Measurements from ENCODE around the gene FLT1. TPM values are rescaled to one million over a fixed set of nuclear protein-coding genes. Genes with fewer than 3 reads are reported as not detected.

Gene FLT1
- total and polyA plus RNA-seq, 2 of the 13 experiments (the other 11 are each of a cell fraction or from before 2014, with no cell fraction given), result 0.02 TPM; not detected in 1

DNA sequence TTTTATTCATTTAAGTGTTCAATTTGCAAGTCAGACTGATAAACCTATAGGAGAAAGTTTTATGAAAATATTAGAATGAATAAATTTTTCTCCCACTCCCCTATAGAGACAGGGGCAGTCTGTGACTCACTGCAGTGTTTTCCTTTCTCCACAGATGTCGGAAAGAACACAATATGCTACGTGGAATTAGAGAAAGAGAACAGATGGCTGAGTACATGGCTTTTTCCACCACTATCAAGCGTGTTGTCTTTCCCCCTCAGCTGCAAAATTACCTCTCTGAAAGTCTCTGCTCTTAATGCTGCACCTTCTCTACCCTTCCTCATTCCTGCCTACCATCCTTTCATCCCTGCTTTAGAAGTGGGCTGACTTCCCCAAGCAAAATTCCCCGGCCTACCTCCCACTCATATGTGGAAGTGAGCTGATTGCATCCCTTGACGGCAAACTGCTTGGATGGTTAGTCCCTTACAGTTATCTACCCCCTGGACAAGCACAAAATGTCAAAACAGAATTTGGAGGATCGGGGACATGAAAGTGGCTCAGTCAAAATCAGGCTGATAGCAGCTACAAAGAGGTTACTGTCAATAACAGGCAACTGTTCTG, 30.0 kb downstream of the FLT1 start:
- BruUV-seq (replicated peaks), result no TSS peak
- in situ Hi-C loops (cut with HindIII; ENCODE audit: extremely low pct_ligation_motif_present, low pct_unique_long_range_greater_than_20kb) (no loop called here), intact Hi-C loops (cut with micrococcal nuclease; ENCODE audit: unreplicated experiment) (no loop called here)
- POLR2A ChIA-PET, result no interaction called here
- Histone ChIP-seq H3K4me1 (ENCODE audit: insufficient read depth, low read length) (no peaks in the 10 kb centered on the region), H3K9ac (ENCODE audit: insufficient read depth, low read depth, low read length) (no peak overlapping the region), H3K4me2 (ENCODE audit: low read depth, low read length) (no peak overlapping the region), H3K27me3 (ENCODE audit: control insufficient read depth in 1 of 2, insufficient read depth in 2 of 2, low read length in 2 of 2) (0 out of 5 replicates have a peak, but pooled peaks cover 0 to 6% of the 10 kb centered on the region in 2 experiments), H2AFZ (ENCODE audit: low read length) (no peak overlapping the region), H3K79me2 (ENCODE audit: insufficient read depth, low read length) (no peaks in the 10 kb centered on the region), H3K4me3 (replicated peaks in 1 of 3; ENCODE audit: insufficient read depth in 1 of 3, low read depth in 2 of 3, low read length in 3 of 3) (no peak overlapping the region), H3K9me3 (ENCODE audit: low read length) (no peaks in the 10 kb centered on the region), H3K36me3 (replicated peaks in 1 of 2; ENCODE audit: control insufficient read depth in 1 of 2, insufficient read depth in 2 of 2, low read length in 2 of 2) (no peaks in the 10 kb centered on the region), H4K20me1 (ENCODE audit: insufficient read depth, low read length) (no peaks in the 10 kb centered on the region), H3K27ac (ENCODE audit: extremely low read length, insufficient read depth, low read length) (no peak overlapping the region)
- TF ChIP-seq, protein P1, sequence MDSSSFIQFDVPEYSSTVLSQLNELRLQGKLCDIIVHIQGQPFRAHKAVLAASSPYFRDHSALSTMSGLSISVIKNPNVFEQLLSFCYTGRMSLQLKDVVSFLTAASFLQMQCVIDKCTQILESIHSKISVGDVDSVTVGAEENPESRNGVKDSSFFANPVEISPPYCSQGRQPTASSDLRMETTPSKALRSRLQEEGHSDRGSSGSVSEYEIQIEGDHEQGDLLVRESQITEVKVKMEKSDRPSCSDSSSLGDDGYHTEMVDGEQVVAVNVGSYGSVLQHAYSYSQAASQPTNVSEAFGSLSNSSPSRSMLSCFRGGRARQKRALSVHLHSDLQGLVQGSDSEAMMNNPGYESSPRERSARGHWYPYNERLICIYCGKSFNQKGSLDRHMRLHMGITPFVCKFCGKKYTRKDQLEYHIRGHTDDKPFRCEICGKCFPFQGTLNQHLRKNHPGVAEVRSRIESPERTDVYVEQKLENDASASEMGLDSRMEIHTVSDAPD (CRISPR knock-in tag; IDR thresholded peaks at IDR 0.05), result no peak
- TF ChIP-seq WIZ (CRISPR knock-in tag; IDR thresholded peaks at IDR 0.05), result no peak
- WGBS (ENCODE audit: low lambda C conversion rate), result 2% methylated on average over 6 of the region's 6 CpGs
- CTCF ChIA-PET (ENCODE audit: low intra/inter-chr PET ratio, low total read pairs), result no interaction called here
- ATAC-seq (no peak), DNase-seq (ENCODE audit: low spot score) (no peak), FAIRE-seq (no peak)

DNA sequence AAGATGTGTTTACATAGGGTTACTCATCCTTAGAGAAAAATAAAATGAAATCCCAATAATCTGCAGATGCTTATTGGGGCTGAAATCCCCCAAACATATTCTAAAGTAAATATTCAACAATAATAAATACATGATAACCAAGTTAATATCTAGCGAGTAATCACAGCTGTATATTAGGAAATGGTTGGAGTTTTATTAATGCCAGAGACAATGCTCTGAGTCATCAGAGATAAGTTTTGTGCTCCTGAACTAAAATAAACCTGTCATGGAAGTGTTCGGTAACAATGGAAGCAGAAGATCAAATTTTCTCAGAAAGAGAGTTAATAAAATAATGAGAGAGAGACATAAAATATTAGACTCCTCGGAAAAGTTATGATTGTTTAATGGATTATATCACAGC, 31.4 kb downstream of the FLT1 start:
- no peaks in the 10 kb centered on the region for H3K36me3 ChIP-seq (replicated peaks in 1 of 2; ENCODE audit: control insufficient read depth in 1 of 2, insufficient read depth in 2 of 2, low read length in 2 of 2)
- no peaks in the 10 kb centered on the region for H4K20me1 ChIP-seq (ENCODE audit: insufficient read depth, low read length)
- H3K79me2 ChIP-seq (ENCODE audit: insufficient read depth, low read length), result no peaks in the 10 kb centered on the region
- no TSS peak for BruUV-seq (replicated peaks)
- WGBS (ENCODE audit: low lambda C conversion rate), result 22% methylated on average over 3 of the region's 3 CpGs
- no peaks in the 10 kb centered on the region for H3K4me1 ChIP-seq (ENCODE audit: insufficient read depth, low read length)
- H3K4me3 ChIP-seq (replicated peaks in 1 of 3; ENCODE audit: insufficient read depth in 1 of 3, low read depth in 2 of 3, low read length in 3 of 3), result no peak overlapping the region
- intact Hi-C loops (cut with micrococcal nuclease; ENCODE audit: unreplicated experiment) (no loop called here), in situ Hi-C loops (cut with HindIII; ENCODE audit: extremely low pct_ligation_motif_present, low pct_unique_long_range_greater_than_20kb) (no loop called here)
- H3K4me2 ChIP-seq (ENCODE audit: low read depth, low read length), result no peak overlapping the region
- ATAC-seq, result no peak
- no peak for FAIRE-seq
- no peak overlapping the region for H3K9ac ChIP-seq (ENCODE audit: insufficient read depth, low read depth, low read length)
- no peak for DNase-seq (ENCODE audit: low spot score)
- POLR2A ChIA-PET, result no interaction called here
- H2AFZ ChIP-seq (ENCODE audit: low read length), result no peak overlapping the region
- CTCF ChIA-PET (ENCODE audit: low intra/inter-chr PET ratio, low total read pairs), result no interaction called here
- 0 out of 5 replicates have a peak, but pooled peaks cover 0 to 6% of the 10 kb centered on the region in 2 experiments for H3K27me3 ChIP-seq (ENCODE audit: control insufficient read depth in 1 of 2, insufficient read depth in 2 of 2, low read length in 2 of 2)
- no peak overlapping the region for H3K27ac ChIP-seq (ENCODE audit: extremely low read length, insufficient read depth, low read length)
- H3K9me3 ChIP-seq (ENCODE audit: low read length), result no peaks in the 10 kb centered on the region
- TF ChIP-seq, protein P2, sequence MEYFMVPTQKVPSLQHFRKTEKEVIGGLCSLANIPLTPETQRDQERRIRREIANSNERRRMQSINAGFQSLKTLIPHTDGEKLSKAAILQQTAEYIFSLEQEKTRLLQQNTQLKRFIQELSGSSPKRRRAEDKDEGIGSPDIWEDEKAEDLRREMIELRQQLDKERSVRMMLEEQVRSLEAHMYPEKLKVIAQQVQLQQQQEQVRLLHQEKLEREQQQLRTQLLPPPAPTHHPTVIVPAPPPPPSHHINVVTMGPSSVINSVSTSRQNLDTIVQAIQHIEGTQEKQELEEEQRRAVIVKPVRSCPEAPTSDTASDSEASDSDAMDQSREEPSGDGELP (IDR thresholded peaks at IDR 0.05; ENCODE audit: borderline replicate concordance, low read depth), result no peak
- TF ChIP-seq RFX1 (IDR thresholded peaks at IDR 0.05) (no peak), ZSCAN20 (CRISPR knock-in tag; IDR thresholded peaks at IDR 0.05; ENCODE audit: borderline replicate concordance) (no peak), PTBP1 (IDR thresholded peaks at IDR 0.05; ENCODE audit: low read depth, low read length, poor library complexity, severe bottlenecking) (no peak), TEAD3 (CRISPR knock-in tag; optimal IDR thresholded peaks at IDR 0.05; ENCODE audit: borderline replicate concordance) (no peak), HMG20B (CRISPR knock-in tag; conservative IDR thresholded peaks at IDR 0.05) (no peak), KLF15 (CRISPR knock-in tag; IDR thresholded peaks at IDR 0.05; ENCODE audit: borderline replicate concordance) (no peak), NFE2L1 (CRISPR knock-in tag; IDR thresholded peaks at IDR 0.05; ENCODE audit: borderline replicate concordance) (no peak), ZNF530 (CRISPR knock-in tag; IDR thresholded peaks at IDR 0.05; ENCODE audit: low read depth) (no peak), TBP (CRISPR knock-in tag; IDR thresholded peaks at IDR 0.05) (no peak), ZNF776 (CRISPR knock-in tag; IDR thresholded peaks at IDR 0.05) (no peak), PAX8 (CRISPR knock-in tag; IDR thresholded peaks at IDR 0.05; ENCODE audit: borderline replicate concordance) (no peak)
- TF ChIP-seq, protein P3, sequence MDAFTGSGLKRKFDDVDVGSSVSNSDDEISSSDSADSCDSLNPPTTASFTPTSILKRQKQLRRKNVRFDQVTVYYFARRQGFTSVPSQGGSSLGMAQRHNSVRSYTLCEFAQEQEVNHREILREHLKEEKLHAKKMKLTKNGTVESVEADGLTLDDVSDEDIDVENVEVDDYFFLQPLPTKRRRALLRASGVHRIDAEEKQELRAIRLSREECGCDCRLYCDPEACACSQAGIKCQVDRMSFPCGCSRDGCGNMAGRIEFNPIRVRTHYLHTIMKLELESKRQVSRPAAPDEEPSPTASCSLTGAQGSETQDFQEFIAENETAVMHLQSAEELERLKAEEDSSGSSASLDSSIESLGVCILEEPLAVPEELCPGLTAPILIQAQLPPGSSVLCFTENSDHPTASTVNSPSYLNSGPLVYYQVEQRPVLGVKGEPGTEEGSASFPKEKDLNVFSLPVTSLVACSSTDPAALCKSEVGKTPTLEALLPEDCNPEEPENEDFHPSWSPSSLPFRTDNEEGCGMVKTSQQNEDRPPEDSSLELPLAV (CRISPR knock-in tag; conservative IDR thresholded peaks at IDR 0.05; ENCODE audit: low read depth), result no peak
